Measurements from ENCODE around the gene PTPRE.

DNA sequence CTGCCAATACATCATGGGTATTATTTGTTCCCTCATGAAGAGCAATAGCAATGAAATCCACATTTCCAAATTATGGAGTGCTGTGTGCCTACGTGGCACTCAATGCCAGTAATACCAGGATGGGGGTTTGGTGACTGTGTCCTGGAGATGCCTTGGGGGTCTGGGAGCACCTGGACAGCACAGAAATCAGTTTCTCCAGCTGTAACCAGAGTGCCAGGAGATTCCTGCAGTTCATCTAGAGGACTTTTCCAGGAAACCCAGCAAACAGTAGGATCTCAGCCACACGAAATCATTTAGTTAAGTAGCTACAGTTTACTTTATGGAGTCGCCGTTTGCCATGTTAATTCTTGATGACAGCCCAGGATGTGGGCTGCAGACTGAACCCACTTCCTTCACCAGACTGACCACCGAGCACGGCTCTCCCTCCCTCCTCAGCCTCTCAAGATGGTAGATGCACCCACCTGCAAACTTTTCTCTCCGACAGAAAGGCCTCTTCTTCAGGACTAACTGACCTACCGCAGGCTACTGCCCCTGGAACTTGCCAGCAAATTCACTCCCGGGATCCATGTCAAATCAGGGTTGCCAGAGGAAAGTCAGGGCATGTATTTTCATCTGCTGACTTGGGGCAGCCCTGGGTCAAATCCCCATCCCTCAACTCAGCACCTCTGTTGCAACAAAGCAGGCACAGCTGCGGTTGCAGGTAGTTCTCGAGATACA is 189.0 kb downstream of the PTPRE start:
- TF ChIP-seq POLR2A (IDR thresholded peaks at IDR 0.05), result no peak
- TF ChIP-seq, protein P1, sequence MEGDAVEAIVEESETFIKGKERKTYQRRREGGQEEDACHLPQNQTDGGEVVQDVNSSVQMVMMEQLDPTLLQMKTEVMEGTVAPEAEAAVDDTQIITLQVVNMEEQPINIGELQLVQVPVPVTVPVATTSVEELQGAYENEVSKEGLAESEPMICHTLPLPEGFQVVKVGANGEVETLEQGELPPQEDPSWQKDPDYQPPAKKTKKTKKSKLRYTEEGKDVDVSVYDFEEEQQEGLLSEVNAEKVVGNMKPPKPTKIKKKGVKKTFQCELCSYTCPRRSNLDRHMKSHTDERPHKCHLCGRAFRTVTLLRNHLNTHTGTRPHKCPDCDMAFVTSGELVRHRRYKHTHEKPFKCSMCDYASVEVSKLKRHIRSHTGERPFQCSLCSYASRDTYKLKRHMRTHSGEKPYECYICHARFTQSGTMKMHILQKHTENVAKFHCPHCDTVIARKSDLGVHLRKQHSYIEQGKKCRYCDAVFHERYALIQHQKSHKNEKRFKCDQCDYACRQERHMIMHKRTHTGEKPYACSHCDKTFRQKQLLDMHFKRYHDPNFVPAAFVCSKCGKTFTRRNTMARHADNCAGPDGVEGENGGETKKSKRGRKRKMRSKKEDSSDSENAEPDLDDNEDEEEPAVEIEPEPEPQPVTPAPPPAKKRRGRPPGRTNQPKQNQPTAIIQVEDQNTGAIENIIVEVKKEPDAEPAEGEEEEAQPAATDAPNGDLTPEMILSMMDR (IDR thresholded peaks at IDR 0.05), result no peak

Measured in lower leg skin (tissue), 3 donors.